Esophagus muscularis mucosa (tissue), 3 donors: Measurements from ENCODE around the gene GNA15.

ENCODE experiments used
- CTCF ChIP-seq, 3 experiments: fragments of 200-600 bp in 2 of 3; fragments of 450-650 bp in 1 of 3; sonication (generic) in 2 of 3; IDR thresholded peaks; one replicate each; pipeline ENCODE4 v1.5.1; 2017 to 2019; ENCODE audit warnings: antibody characterized with exemption in 3 of 3, mild to moderate bottlenecking in 2 of 3, moderate library complexity in 1 of 3
- POLR2A ChIP-seq: fragments of 450-650 bp; IDR thresholded peaks from one replicate; pipeline ENCODE4 v1.6.1; 2017; ENCODE audit warnings: antibody characterized with exemption, moderate library complexity, mild to moderate bottlenecking, low read depth
- POLR2AphosphoS5 ChIP-seq, 2 donors: sonication (generic); formaldehyde crosslinking; IDR thresholded peaks; one replicate each; pipeline ENCODE4 v1.6.1; 2017; ENCODE audit warnings: antibody characterized with exemption in 2 of 2

GRCh38 chr19:3159565-3159964 lies 23.7 kb downstream of the GNA15 start:
- TF ChIP-seq CTCF (IDR thresholded peaks at IDR 0.05) (no peak), POLR2A (no peak), POLR2AphosphoS5 (IDR thresholded peaks at IDR 0.05) (no peak)
